ENCODE data around the gene CYBRD1. TPM values are rescaled to one million over a fixed set of nuclear protein-coding genes. Genes with fewer than 3 reads are reported as not detected.
A peak's percentile ranks its signal among the peaks of the same experiment; 100 is the strongest.

Gene CYBRD1
- total RNA-seq, 4 donors from 2014 or later = 99.4 to 218 (median 157) TPM

- Histone ChIP-seq H3K27me3 (no peaks in the 10 kb centered on the region), H3K27ac (no peak overlapping the region), H3K9me3 (no peaks in the 10 kb centered on the region), H3K4me3 (no peak overlapping the region), H3K4me1 (peaks cover 7% of the 10 kb centered on the region), H3K36me3 (no peaks in the 10 kb centered on the region)
- TF ChIP-seq POLR2A (IDR thresholded peaks at IDR 0.05) (no peak), POLR2AphosphoS5 (IDR thresholded peaks at IDR 0.05) (no peak), EP300 (IDR thresholded peaks at IDR 0.05) (no peak)
- TF ChIP-seq, protein P1, sequence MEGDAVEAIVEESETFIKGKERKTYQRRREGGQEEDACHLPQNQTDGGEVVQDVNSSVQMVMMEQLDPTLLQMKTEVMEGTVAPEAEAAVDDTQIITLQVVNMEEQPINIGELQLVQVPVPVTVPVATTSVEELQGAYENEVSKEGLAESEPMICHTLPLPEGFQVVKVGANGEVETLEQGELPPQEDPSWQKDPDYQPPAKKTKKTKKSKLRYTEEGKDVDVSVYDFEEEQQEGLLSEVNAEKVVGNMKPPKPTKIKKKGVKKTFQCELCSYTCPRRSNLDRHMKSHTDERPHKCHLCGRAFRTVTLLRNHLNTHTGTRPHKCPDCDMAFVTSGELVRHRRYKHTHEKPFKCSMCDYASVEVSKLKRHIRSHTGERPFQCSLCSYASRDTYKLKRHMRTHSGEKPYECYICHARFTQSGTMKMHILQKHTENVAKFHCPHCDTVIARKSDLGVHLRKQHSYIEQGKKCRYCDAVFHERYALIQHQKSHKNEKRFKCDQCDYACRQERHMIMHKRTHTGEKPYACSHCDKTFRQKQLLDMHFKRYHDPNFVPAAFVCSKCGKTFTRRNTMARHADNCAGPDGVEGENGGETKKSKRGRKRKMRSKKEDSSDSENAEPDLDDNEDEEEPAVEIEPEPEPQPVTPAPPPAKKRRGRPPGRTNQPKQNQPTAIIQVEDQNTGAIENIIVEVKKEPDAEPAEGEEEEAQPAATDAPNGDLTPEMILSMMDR (IDR thresholded peaks at IDR 0.05) = no peak
- DNase-seq (ENCODE audit: low spot score in 2 of 2) = no peak
- WGBS = 95% methylated on average over 3 of the region's 3 CpGs
Observed at GRCh38 chr2:171514908-171515582, 7.2 kb upstream of the CYBRD1 start.

DNA sequence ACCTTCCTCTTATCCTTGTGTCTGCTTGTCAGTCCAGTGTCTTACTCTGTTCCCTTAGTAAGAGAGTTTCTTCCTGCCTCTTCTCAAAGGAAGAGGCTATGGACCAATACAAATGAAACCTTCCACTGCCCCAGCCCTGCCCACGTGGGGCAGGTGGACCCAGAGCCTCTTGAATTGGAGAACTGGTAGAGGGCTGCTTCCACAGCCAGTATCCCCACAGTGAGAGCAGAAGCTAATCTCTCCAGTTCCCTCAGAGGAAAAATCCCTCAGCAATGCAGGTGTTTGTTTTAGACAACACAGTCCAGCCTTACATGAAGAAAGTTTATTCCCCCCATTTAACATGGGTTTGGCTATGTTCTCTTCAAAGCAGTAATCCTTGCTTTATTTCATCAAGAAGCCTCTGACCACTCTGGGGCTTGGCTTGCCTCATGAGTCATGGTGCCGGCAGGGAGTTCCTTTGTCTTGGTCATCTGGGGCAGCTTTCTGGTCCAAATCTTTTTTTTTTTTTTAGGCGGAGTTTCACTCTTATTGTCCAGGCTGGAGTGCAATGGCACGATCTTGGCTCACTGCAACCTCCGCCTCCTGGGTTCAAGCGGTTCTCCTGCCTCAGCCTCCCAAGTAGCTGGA is 6.5 kb upstream of the CYBRD1 start:
- H3K36me3 ChIP-seq = no peaks in the 10 kb centered on the region
- WGBS = 68% methylated on average over 6 of the region's 6 CpGs
- H3K4me3 ChIP-seq = no peak overlapping the region

GRCh38 chr2:171516793-171517192 is 5.5 kb upstream of the CYBRD1 start:
- Histone ChIP-seq H3K36me3 (no peaks in the 10 kb centered on the region), H3K9me3 (no peaks in the 10 kb centered on the region), H3K4me1 (peaks cover 14% of the 10 kb centered on the region), H3K27me3 (no peaks in the 10 kb centered on the region), H3K4me3 (no peak overlapping the region), H3K27ac (peak overlapping the region; percentile 20)
- no peak for DNase-seq (ENCODE audit: low spot score in 2 of 2)
- no peak for TF ChIP-seq POLR2AphosphoS5 (IDR thresholded peaks at IDR 0.05)
- TF ChIP-seq, protein P1 (IDR thresholded peaks at IDR 0.05) = no peak
- no peak for TF ChIP-seq EP300 (IDR thresholded peaks at IDR 0.05)
- no peak for TF ChIP-seq POLR2A (IDR thresholded peaks at IDR 0.05)
- WGBS = 52% methylated on average over 5 of the region's 5 CpGs

More for the DNA sequence above, 6.5 kb upstream of the CYBRD1 start:
- peaks cover 7% of the 10 kb centered on the region for H3K4me1 ChIP-seq
- H3K27ac ChIP-seq = peak overlapping the region; percentile 20
- no peaks in the 10 kb centered on the region for H3K27me3 ChIP-seq
- no peaks in the 10 kb centered on the region for H3K9me3 ChIP-seq
- TF ChIP-seq, protein P1 (IDR thresholded peaks at IDR 0.05) = no peak
- no peak for TF ChIP-seq POLR2A (IDR thresholded peaks at IDR 0.05)
- no peak for TF ChIP-seq EP300 (IDR thresholded peaks at IDR 0.05)
- TF ChIP-seq POLR2AphosphoS5 (IDR thresholded peaks at IDR 0.05) = no peak
- peak in 1 of 2 donors; percentile 75 for DNase-seq (ENCODE audit: low spot score in 2 of 2)

GRCh38 chr2:171520471-171520870 is 1.8 kb upstream of the CYBRD1 start:
- DNase-seq (ENCODE audit: low spot score in 2 of 2) = no peak
- Histone ChIP-seq H3K9me3 (no peaks in the 10 kb centered on the region), H3K4me3 (no peak overlapping the region), H3K36me3 (no peaks in the 10 kb centered on the region), H3K27ac (no peak overlapping the region), H3K27me3 (no peaks in the 10 kb centered on the region), H3K4me1 (peaks cover 28% of the 10 kb centered on the region)
- TF ChIP-seq EP300 (IDR thresholded peaks at IDR 0.05) (no peak), POLR2A (IDR thresholded peaks at IDR 0.05) (no peak), POLR2AphosphoS5 (IDR thresholded peaks at IDR 0.05) (no peak)
- TF ChIP-seq, protein P1 (IDR thresholded peaks at IDR 0.05) = no peak
- 90% methylated on average over 5 of the region's 5 CpGs for WGBS

GRCh38 chr2:171521361-171522051 is 768 bp upstream of the CYBRD1 start:
- Histone ChIP-seq H3K27ac (peak overlapping the region; percentile 95), H3K36me3 (no peaks in the 10 kb centered on the region), H3K4me3 (peak overlapping the region; percentile 73), H3K9me3 (no peaks in the 10 kb centered on the region), H3K27me3 (no peaks in the 10 kb centered on the region), H3K4me1 (peaks cover 30% of the 10 kb centered on the region)
- no peak for DNase-seq (ENCODE audit: low spot score in 2 of 2)
- 57% methylated on average over 5 of the region's 5 CpGs for WGBS
- TF ChIP-seq POLR2A (IDR thresholded peaks at IDR 0.05) (no peak), POLR2AphosphoS5 (IDR thresholded peaks at IDR 0.05) (no peak), EP300 (IDR thresholded peaks at IDR 0.05) (no peak)
- TF ChIP-seq, protein P1 (IDR thresholded peaks at IDR 0.05) = no peak
